ENCODE measurements around the gene TULP4. TPM values are rescaled to one million over a fixed set of nuclear protein-coding genes. Genes with fewer than 3 reads are reported as not detected.
"Not testable (repeated sequence)": the region's sequence is repeated elsewhere in the genome, so short reads cannot be mapped to it uniquely, and the experiment has no call there.

TULP4 gene
- polyA plus RNA-seq, 1 donor (not counting 4 experiments of a cell fraction or from before 2014, with no cell fraction given) = 13.1 TPM

- Histone ChIP-seq H3K4me2 (ENCODE audit: control insufficient read depth, extremely low read depth, insufficient read depth, low read depth, low read length) (no peak overlapping the region), H2AFZ (ENCODE audit: control insufficient read depth, low read length) (no peak overlapping the region), H3K9me1 (ENCODE audit: control insufficient read depth, extremely low read depth, insufficient read depth, low read length) (no peaks in the 10 kb centered on the region), H3K4me3 (ENCODE audit: control insufficient read depth in 2 of 3, extremely low read depth in 1 of 3, insufficient read depth in 2 of 3, low read depth in 1 of 3, low read length in 3 of 3) (no peak overlapping the region), H3K9me3 (ENCODE audit: control insufficient read depth, low read depth, low read length) (no peaks in the 10 kb centered on the region), H3K27ac (ENCODE audit: control insufficient read depth, insufficient read depth, low read length) (no peak overlapping the region), H3K4me1 (ENCODE audit: control insufficient read depth, extremely low read depth, insufficient read depth, low read length) (peaks cover 10% of the 10 kb centered on the region), H4K20me1 (ENCODE audit: control insufficient read depth, extremely low read depth, insufficient read depth, low read length) (no peaks in the 10 kb centered on the region), H3K27me3 (ENCODE audit: control insufficient read depth, extremely low read depth, insufficient read depth, low read length) (no peaks in the 10 kb centered on the region), H3K79me2 (ENCODE audit: control insufficient read depth, insufficient read depth, low read length) (no peaks in the 10 kb centered on the region), H3K9ac (ENCODE audit: control insufficient read depth, extremely low read depth, insufficient read depth, low read length) (no peak overlapping the region), H3K36me3 (ENCODE audit: control insufficient read depth in 2 of 2, extremely low read depth in 1 of 2, insufficient read depth in 2 of 2, low read length in 2 of 2) (peaks cover 16 to 21% of the 10 kb centered on the region in 2 experiments)
- dilution Hi-C loops (cut with MboI; ENCODE audit: extremely low pct_ligation_motif_present, low sequenced_read_pairs) = no loop called here
- DNase-seq (ENCODE audit: low read depth, low spot score) (no peak), FAIRE-seq (no peak)
- TF ChIP-seq CTCF (optimal IDR thresholded peaks at IDR 0.05 in 1 of 3, IDR thresholded peaks at IDR 0.05 in 1 of 3, conservative IDR thresholded peaks at IDR 0.05 in 1 of 3; ENCODE audit: extremely low read depth in 1 of 3, insufficient read depth in 2 of 3, low read length in 3 of 3) (no peak), EZH2 (IDR thresholded peaks at IDR 0.05; ENCODE audit: low read length) (no peak)
Measured at GRCh38 chr6:158476389-158476788, 164.1 kb downstream of the TULP4 start.

- dilution Hi-C loops (cut with MboI; ENCODE audit: extremely low pct_ligation_motif_present, low sequenced_read_pairs); FAIRE-seq; H4K20me1 ChIP-seq (ENCODE audit: control insufficient read depth, extremely low read depth, insufficient read depth, low read length): not testable (repeated sequence)
Measured at GRCh38 chr6:158477722-158478121, 165.5 kb downstream of the TULP4 start.

DNA sequence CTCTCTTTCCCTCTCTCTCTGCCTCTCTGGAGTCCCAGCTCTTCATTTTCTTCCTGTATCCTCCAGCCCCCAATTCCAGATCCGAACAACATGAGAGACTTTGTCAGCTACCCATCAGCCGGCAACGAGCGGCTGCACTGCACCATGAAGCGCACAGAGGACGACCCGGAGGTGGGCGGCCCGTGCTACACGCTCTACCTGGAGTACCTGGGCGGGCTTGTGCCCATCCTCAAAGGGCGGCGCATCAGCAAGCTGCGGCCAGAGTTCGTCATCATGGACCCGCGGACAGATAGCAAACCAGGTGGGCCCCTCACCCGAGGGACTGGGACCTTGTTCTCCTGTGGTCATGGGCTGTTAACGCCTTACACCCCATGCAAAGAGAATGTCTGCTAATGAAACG lies 168.7 kb downstream of the TULP4 start:
- TF ChIP-seq EZH2 (IDR thresholded peaks at IDR 0.05; ENCODE audit: low read length) (no peak), CTCF (optimal IDR thresholded peaks at IDR 0.05 in 1 of 3, IDR thresholded peaks at IDR 0.05 in 1 of 3, conservative IDR thresholded peaks at IDR 0.05 in 1 of 3; ENCODE audit: extremely low read depth in 1 of 3, insufficient read depth in 2 of 3, low read length in 3 of 3) (no peak)
- dilution Hi-C loops (cut with MboI; ENCODE audit: extremely low pct_ligation_motif_present, low sequenced_read_pairs) = no loop called here
- H3K9ac ChIP-seq (ENCODE audit: control insufficient read depth, extremely low read depth, insufficient read depth, low read length) = no peak overlapping the region
- peaks cover 17 to 27% of the 10 kb centered on the region in 2 experiments for H3K36me3 ChIP-seq (ENCODE audit: control insufficient read depth in 2 of 2, extremely low read depth in 1 of 2, insufficient read depth in 2 of 2, low read length in 2 of 2)
- H4K20me1 ChIP-seq (ENCODE audit: control insufficient read depth, extremely low read depth, insufficient read depth, low read length) = no peaks in the 10 kb centered on the region
- no peak overlapping the region for H3K27ac ChIP-seq (ENCODE audit: control insufficient read depth, insufficient read depth, low read length)
- H3K4me1 ChIP-seq (ENCODE audit: control insufficient read depth, extremely low read depth, insufficient read depth, low read length) = peaks cover 17% of the 10 kb centered on the region
- no peak overlapping the region for H3K4me3 ChIP-seq (ENCODE audit: control insufficient read depth in 2 of 3, extremely low read depth in 1 of 3, insufficient read depth in 2 of 3, low read depth in 1 of 3, low read length in 3 of 3)
- H3K27me3 ChIP-seq (ENCODE audit: control insufficient read depth, extremely low read depth, insufficient read depth, low read length) = no peaks in the 10 kb centered on the region
- DNase-seq (ENCODE audit: low read depth, low spot score) (no peak), FAIRE-seq (no peak)
- no peak overlapping the region for H2AFZ ChIP-seq (ENCODE audit: control insufficient read depth, low read length)
- peaks cover 2% of the 10 kb centered on the region for H3K9me1 ChIP-seq (ENCODE audit: control insufficient read depth, extremely low read depth, insufficient read depth, low read length)
- no peaks in the 10 kb centered on the region for H3K9me3 ChIP-seq (ENCODE audit: control insufficient read depth, low read depth, low read length)
- H3K79me2 ChIP-seq (ENCODE audit: control insufficient read depth, insufficient read depth, low read length) = no peaks in the 10 kb centered on the region
- H3K4me2 ChIP-seq (ENCODE audit: control insufficient read depth, extremely low read depth, insufficient read depth, low read depth, low read length) = no peak overlapping the region

More at GRCh38 chr6:158477722-158478121, 165.5 kb downstream of the TULP4 start:
- H3K9me1 ChIP-seq (ENCODE audit: control insufficient read depth, extremely low read depth, insufficient read depth, low read length); H2AFZ ChIP-seq (ENCODE audit: control insufficient read depth, low read length); H3K27me3 ChIP-seq (ENCODE audit: control insufficient read depth, extremely low read depth, insufficient read depth, low read length); H3K9me3 ChIP-seq (ENCODE audit: control insufficient read depth, low read depth, low read length); H3K4me2 ChIP-seq (ENCODE audit: control insufficient read depth, extremely low read depth, insufficient read depth, low read depth, low read length); H3K27ac ChIP-seq (ENCODE audit: control insufficient read depth, insufficient read depth, low read length); H3K4me3 ChIP-seq (ENCODE audit: control insufficient read depth in 2 of 3, extremely low read depth in 1 of 3, insufficient read depth in 2 of 3, low read depth in 1 of 3, low read length in 3 of 3); H3K79me2 ChIP-seq (ENCODE audit: control insufficient read depth, insufficient read depth, low read length); DNase-seq (ENCODE audit: low read depth, low spot score); H3K9ac ChIP-seq (ENCODE audit: control insufficient read depth, extremely low read depth, insufficient read depth, low read length): not testable (repeated sequence)
- H3K36me3 ChIP-seq (ENCODE audit: control insufficient read depth in 2 of 2, extremely low read depth in 1 of 2, insufficient read depth in 2 of 2, low read length in 2 of 2) = peaks cover 17 to 26% of the 10 kb centered on the region in 2 experiments
- peaks cover 22% of the 10 kb centered on the region for H3K4me1 ChIP-seq (ENCODE audit: control insufficient read depth, extremely low read depth, insufficient read depth, low read length)

All from keratinocyte (primary cell).